HG03103 (cell line): ENCODE data around the gene SMIM21.

Experiments
- ATAC-seq: cut with Tn5 transposase; IDR thresholded peaks from one replicate; pipeline ENCODE4 v1.9.1; 2021; ENCODE audit warnings: low read depth; ENCODE audit not compliant: unreplicated experiment

The SMIM21 gene

GRCh38 chr18:75378376-75379315 is 48.9 kb downstream of the SMIM21 start:
- ATAC-seq, result no peak

GRCh38 chr18:75377926-75378325 is 49.6 kb downstream of the SMIM21 start:
- no peak for ATAC-seq

GRCh38 chr18:75377258-75377657 is 50.2 kb downstream of the SMIM21 start:
- ATAC-seq, result no peak

GRCh38 chr18:75376004-75376403 is 51.5 kb downstream of the SMIM21 start:
- no peak for ATAC-seq

GRCh38 chr18:75375341-75375740 is 52.2 kb downstream of the SMIM21 start:
- no peak for ATAC-seq

- ATAC-seq, result no peak
Measured at GRCh38 chr18:75374466-75374865, 53.0 kb downstream of the SMIM21 start.

GRCh38 chr18:75369026-75369721 is 58.3 kb downstream of the SMIM21 start:
- no peak for ATAC-seq

GRCh38 chr18:75365837-75366236 is 61.7 kb downstream of the SMIM21 start:
- ATAC-seq, result no peak

- ATAC-seq, result no peak
Measured at GRCh38 chr18:75365254-75365629, 62.3 kb downstream of the SMIM21 start.

GRCh38 chr18:75364512-75365253 is 62.8 kb downstream of the SMIM21 start:
- ATAC-seq, result no peak

GRCh38 chr18:75363446-75364225 is 63.9 kb downstream of the SMIM21 start:
- no peak for ATAC-seq

- no peak for ATAC-seq
Measured at GRCh38 chr18:75362435-75362834, 65.1 kb downstream of the SMIM21 start.

- ATAC-seq, result no peak
Measured at GRCh38 chr18:75360941-75361340, 66.6 kb downstream of the SMIM21 start.

GRCh38 chr18:75360215-75360614 is 67.3 kb downstream of the SMIM21 start:
- ATAC-seq, result no peak
